HCT116 (cell line): ENCODE results near the gene COMMD3. TPM values are rescaled to one million over a fixed set of nuclear protein-coding genes. Genes with fewer than 3 reads are reported as not detected.

ENCODE experiments used
- ATAC-seq: fragments of 200-7000 bp; cut with Tn5 transposase; 2 replicates; pipeline ENCODE4 v1.9.1; 2020; ENCODE audit warnings: mild to moderate bottlenecking, moderate library complexity
- BruUV-seq: library from RNA; stranded (reverse); fragments of 400-500 nt; replicated peaks from 2 replicates; lab custom pipeline; 2021; lab: Mats Ljungman, UMichigan
- CTCF ChIA-PET: fragments of 300-600 bp; sonication (Branson Sonifier 250); formaldehyde crosslinking; loops from one replicate; lab custom pipeline; 2021; ENCODE audit warnings: antibody characterized with exemption; lab: Charles Lee
- POLR2A ChIA-PET: fragments of 300-600, 350-600 bp; sonication (Branson Sonifier 250); formaldehyde crosslinking; loops from one replicate; lab custom pipeline; 2021; ENCODE audit warnings: antibody characterized with exemption; lab: Charles Lee
- RAD21 ChIA-PET, 2 experiments: fragments of 300-600 bp; sonication (Branson Sonifier 250); formaldehyde crosslinking; loops; one replicate each; lab custom pipeline; 2023; ENCODE audit warnings: low total read pairs in 2 of 2; ENCODE audit not compliant: uncharacterized antibody in 2 of 2, unreplicated experiment in 2 of 2, low non-redundant PET in 1 of 2; lab: Charles Lee
- DNase-seq: peaks from one replicate; pipeline ENCODE4 v3.0.0-alpha.2; 2010; ENCODE audit warnings: low read depth, low spot score
- H2AFZ ChIP-seq: fragments of 200-600 bp; shearing (Covaris generic), sonication (generic); 2 replicates; pipeline ENCODE4 v1.6.1; 2017; ENCODE audit warnings: low read depth, mixed run types, mixed read lengths, antibody characterized with exemption, low read length; ENCODE audit not compliant: poor library complexity, severe bottlenecking
- H3K27ac ChIP-seq: 2 replicates; pipeline ENCODE4 v1.5.1; 2012; ENCODE audit warnings: low read depth, low read length
- H3K27me3 ChIP-seq: fragments of 200-600 bp; sonication (generic); 2 replicates; pipeline ENCODE4 v1.6.1; 2016; ENCODE audit warnings: mixed run types, low read length, mixed read lengths; ENCODE audit not compliant: insufficient read depth
- H3K36me3 ChIP-seq, 2 experiments: fragments of 200-500 bp in 1 of 2; fragments of 200-600 bp in 1 of 2; sonication (Bioruptor generic) in 1 of 2; sonication (generic) in 1 of 2; 2 replicates each; pipeline versions ENCODE4 v1.5.1 to v1.6.1; 2014 to 2016; ENCODE audit warnings: low read length in 2 of 2, inconsistent platforms in 1 of 2, mixed read lengths in 1 of 2, mixed run types in 1 of 2; ENCODE audit not compliant: insufficient read depth in 2 of 2, control insufficient read depth in 1 of 2
- H3K4me1 ChIP-seq, 2 experiments: fragments of 200-600 bp in 1 of 2; sonication (generic) in 1 of 2; 2 replicates each; pipeline versions ENCODE4 v1.5.1 to v1.6.1; 2012 to 2017; ENCODE audit warnings: low read length in 2 of 2, inconsistent platforms in 1 of 2, mild to moderate bottlenecking in 1 of 2, mixed read lengths in 1 of 2, mixed run types in 1 of 2, moderate library complexity in 1 of 2; ENCODE audit not compliant: insufficient read depth in 2 of 2, control insufficient read depth in 1 of 2
- H3K4me2 ChIP-seq: fragments of 200-600 bp; sonication (generic); 2 replicates; pipeline ENCODE4 v1.6.1; 2017; ENCODE audit warnings: mixed run types, low read length, mixed read lengths
- H3K4me3 ChIP-seq, 2 experiments: fragments of 200-600 bp in 1 of 2; sonication (generic) in 1 of 2; replicated peaks in 1 of 2; 2 replicates each; pipeline ENCODE4 v1.5.1; 2011 to 2016; ENCODE audit warnings: low read length in 2 of 2, control low read depth in 1 of 2, low read depth in 1 of 2, mild to moderate bottlenecking in 1 of 2, mixed read lengths in 1 of 2, mixed run types in 1 of 2
- H3K79me2 ChIP-seq: fragments of 200-600 bp; sonication (generic); 2 replicates; pipeline ENCODE4 v1.6.1; 2017; ENCODE audit warnings: mild to moderate bottlenecking, mixed run types, low read length, moderate library complexity, mixed read lengths; ENCODE audit not compliant: insufficient read depth
- H3K9ac ChIP-seq: fragments of 200-600 bp; sonication (generic); 2 replicates; pipeline ENCODE4 v1.6.1; 2016; ENCODE audit warnings: low read length, mixed read lengths
- H3K9me2 ChIP-seq: fragments of 200-600 bp; sonication (generic), shearing (Covaris generic); 2 replicates; pipeline ENCODE4 v1.6.1; 2017; ENCODE audit warnings: mixed run types, mild to moderate bottlenecking, moderate library complexity; ENCODE audit not compliant: insufficient read depth
- H3K9me3 ChIP-seq, 2 experiments: fragments of 200-500 bp in 1 of 2; fragments of 200-600 bp in 1 of 2; sonication (Bioruptor generic) in 1 of 2; sonication (generic) in 1 of 2; 2 replicates each; pipeline ENCODE4 v1.6.1; 2014 to 2017; ENCODE audit warnings: low read length in 2 of 2, mixed read lengths in 2 of 2, inconsistent platforms in 1 of 2, low read depth in 1 of 2, mild to moderate bottlenecking in 1 of 2, mixed run types in 1 of 2, moderate library complexity in 1 of 2; ENCODE audit not compliant: control insufficient read depth in 1 of 2, insufficient read depth in 1 of 2
- H4K20me1 ChIP-seq: fragments of 200-600 bp; sonication (generic), shearing (Covaris generic); 2 replicates; pipeline ENCODE4 v1.6.1; 2017; ENCODE audit warnings: mixed run types, mild to moderate bottlenecking, moderate library complexity; ENCODE audit not compliant: insufficient read depth
- CTCF ChIP-seq, 3 experiments: fragments of 200-600 bp in 1 of 3; sonication (generic) in 1 of 3; IDR thresholded peaks in 2 of 3; conservative IDR thresholded peaks in 1 of 3; 2 replicates each; pipeline ENCODE4 v1.5.1; 2012 to 2017; ENCODE audit warnings: low read depth in 2 of 3, low read length in 2 of 3, antibody characterized with exemption in 1 of 3, borderline replicate concordance in 1 of 3, control low read depth in 1 of 3, mild to moderate bottlenecking in 1 of 3, mixed read lengths in 1 of 3, mixed run types in 1 of 3, moderate library complexity in 1 of 3; ENCODE audit not compliant: insufficient read depth in 1 of 3
- ELF1 ChIP-seq: IDR thresholded peaks from 2 replicates; pipeline ENCODE4 v1.6.1; 2012; ENCODE audit warnings: low read depth, borderline replicate concordance
- FOSL1 ChIP-seq: IDR thresholded peaks from 2 replicates; pipeline ENCODE4 v1.6.1; 2012; ENCODE audit warnings: low read depth
- POLR2A ChIP-seq: IDR thresholded peaks from 2 replicates; pipeline ENCODE4 v1.7.0; 2011; ENCODE audit warnings: borderline replicate concordance; ENCODE audit not compliant: insufficient read depth, insufficient read length; ENCODE audit errors: extremely low read depth
- RAD21 ChIP-seq: IDR thresholded peaks from 2 replicates; pipeline ENCODE4 v1.6.1; 2012; ENCODE audit warnings: low read depth, mild to moderate bottlenecking
- SIN3A ChIP-seq: IDR thresholded peaks from 2 replicates; pipeline ENCODE4 v1.6.1; 2012; ENCODE audit warnings: low read depth
- SRF ChIP-seq: IDR thresholded peaks from 2 replicates; pipeline ENCODE4 v1.6.1; 2012; ENCODE audit warnings: low read depth
- YY1 ChIP-seq: IDR thresholded peaks from 2 replicates; pipeline ENCODE4 v1.6.1; 2011; ENCODE audit warnings: low read length, low read depth, moderate library complexity, mild to moderate bottlenecking; ENCODE audit not compliant: insufficient replicate concordance; ENCODE audit errors: extremely low read depth
- intact Hi-C: fragments of 100-400 bp; cut with micrococcal nuclease; formaldehyde crosslinking; loops from 2 replicates; pipeline ENCODE4 v1.10.0; 2022
- total RNA-seq: library from RNA; stranded (reverse); gene quantifications from one replicate; pipeline ENCODE4 v1.2.1, GENCODE V29; 2021; ENCODE audit not compliant: unreplicated experiment
- TF ChIP-seq, protein P1 (sequence below): IDR thresholded peaks from 2 replicates; pipeline ENCODE4 v1.6.1; 2012

The COMMD3 gene
- total RNA-seq, 1 experiment from 2014 or later, result 43.0 TPM

DNA sequence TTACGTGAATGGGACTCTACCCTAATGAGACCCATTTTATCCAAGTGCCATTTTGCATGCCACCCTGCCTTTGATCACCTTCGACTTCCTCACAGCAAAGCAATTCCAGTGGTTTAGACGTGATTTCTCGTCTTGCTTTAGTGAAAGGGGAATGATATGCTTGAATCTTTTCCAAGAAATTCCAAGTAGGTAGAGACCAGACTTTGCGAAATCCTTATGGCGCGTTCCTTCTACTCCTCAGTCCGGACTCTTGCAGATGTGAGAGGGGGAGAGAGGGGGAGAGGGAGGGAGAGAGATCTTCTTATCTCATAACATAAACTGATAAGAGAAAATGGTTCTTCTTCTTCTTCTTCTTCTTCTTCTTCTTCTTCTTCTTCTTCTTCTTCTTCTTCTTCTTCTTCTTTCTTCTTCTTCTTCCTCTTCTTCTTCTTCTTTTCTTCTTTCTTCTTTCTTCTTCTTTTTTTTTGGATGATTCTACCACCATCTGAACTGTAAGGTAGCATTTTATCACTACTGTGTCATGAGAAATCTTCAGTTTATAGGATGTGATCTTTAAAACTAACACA, 30.0 kb downstream of the COMMD3 start:
- Histone ChIP-seq H3K9me2 (no peaks in the 10 kb centered on the region), H3K4me1 (peaks cover 3 to 8% of the 10 kb centered on the region in 2 experiments; a peak in 2 of 4 replicates), H3K4me2 (no peak overlapping the region), H4K20me1 (no peaks in the 10 kb centered on the region), H2AFZ (no peak overlapping the region), H3K36me3 (no peaks in the 10 kb centered on the region), H3K9me3 (no peaks in the 10 kb centered on the region), H3K4me3 (no peak overlapping the region), H3K27me3 (0 out of 2 replicates have a peak, but pooled peaks cover 3% of the 10 kb centered on the region), H3K9ac (no peak overlapping the region), H3K27ac (no peak overlapping the region), H3K79me2 (no peaks in the 10 kb centered on the region)
- intact Hi-C loops, result no loop called here
- no peak for DNase-seq
- BruUV-seq, result no TSS peak
- no peak for TF ChIP-seq SRF
- no peak for TF ChIP-seq CTCF (IDR thresholded peaks at IDR 0.05 in 2 of 3, conservative IDR thresholded peaks at IDR 0.05 in 1 of 3; ENCODE audit: borderline replicate concordance in 1 of 3, insufficient read depth in 1 of 3, low read depth in 2 of 3, low read length in 2 of 3)
- TF ChIP-seq, protein P1, sequence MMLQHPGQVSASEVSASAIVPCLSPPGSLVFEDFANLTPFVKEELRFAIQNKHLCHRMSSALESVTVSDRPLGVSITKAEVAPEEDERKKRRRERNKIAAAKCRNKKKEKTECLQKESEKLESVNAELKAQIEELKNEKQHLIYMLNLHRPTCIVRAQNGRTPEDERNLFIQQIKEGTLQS, result no peak
- TF ChIP-seq RAD21, result no peak
- TF ChIP-seq SIN3A, result no peak
- no peak for TF ChIP-seq YY1
- no peak for TF ChIP-seq FOSL1
- TF ChIP-seq ELF1, result no peak
- no peak for TF ChIP-seq POLR2A
- ATAC-seq, result no peak
- ChIA-PET POLR2A (no interaction called here), RAD21 (no interaction called here), CTCF (no interaction called here)
